ENCODE measurements around the gene RNF25.

Gene RNF25

DNA sequence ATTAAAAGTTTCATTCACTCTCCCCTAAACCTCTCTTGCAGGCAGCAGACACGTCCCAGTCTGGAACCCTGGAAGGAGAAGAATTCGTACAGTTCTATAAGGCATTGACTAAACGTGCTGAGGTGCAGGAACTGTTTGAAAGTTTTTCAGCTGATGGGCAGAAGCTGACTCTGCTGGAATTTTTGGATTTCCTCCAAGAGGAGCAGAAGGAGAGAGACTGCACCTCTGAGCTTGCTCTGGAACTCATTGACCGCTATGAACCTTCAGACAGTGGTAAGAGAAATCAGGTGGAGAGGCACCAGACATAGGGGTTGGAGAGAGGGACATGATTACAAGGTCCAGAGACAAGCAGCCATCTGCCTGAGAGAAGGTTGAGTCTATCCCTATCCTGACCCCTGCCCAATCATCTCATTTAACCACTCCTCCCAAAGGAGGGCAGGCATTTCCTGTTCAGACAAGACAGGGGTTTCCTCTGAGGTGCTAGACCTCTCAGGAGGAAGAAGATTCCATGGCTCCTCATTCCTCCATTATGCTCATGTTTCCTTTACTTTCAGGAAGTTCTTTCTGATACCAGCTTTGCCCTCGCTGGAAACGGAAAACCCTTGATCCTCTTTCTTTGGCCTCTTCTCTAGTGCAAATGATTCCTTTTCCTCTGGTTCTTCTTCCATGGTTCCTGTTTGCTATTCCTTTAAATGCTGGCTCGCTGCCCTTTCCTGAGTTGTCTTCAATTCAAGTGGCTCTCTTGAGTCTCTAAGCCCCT lies 49.0 kb downstream of the RNF25 start:
- DNase-seq = no peak

GRCh38 chr2:218621007-218621406 lies 50.8 kb downstream of the RNF25 start:
- no peak for DNase-seq

- no peak for DNase-seq
These were observed 53.5 kb downstream of the RNF25 start for GRCh38 chr2:218618102-218618860.

GRCh38 chr2:218615868-218616315 lies 55.9 kb downstream of the RNF25 start:
- DNase-seq = no peak

Data from effector CD4-positive, alpha-beta T cell (primary cell).